Osteoblast (primary cell): ENCODE results near the gene CDYL2. TPM values are rescaled to one million over a fixed set of nuclear protein-coding genes. Genes with fewer than 3 reads are reported as not detected.

Source experiments
- DNase-seq: peaks from one replicate; pipeline ENCODE4 v3.0.0; 2011; ENCODE audit warnings: low spot score, mixed read lengths; ENCODE audit not compliant: insufficient read length; ENCODE audit errors: missing footprints
- H2AFZ ChIP-seq: 2 replicates; pipeline ENCODE4 v1.6.0; 2011; ENCODE audit warnings: mild to moderate bottlenecking, low read length
- H3K27ac ChIP-seq: 2 replicates; pipeline ENCODE4 v1.5.1; 2011; ENCODE audit warnings: mild to moderate bottlenecking, low read depth, low read length, moderate library complexity
- H3K27me3 ChIP-seq: 2 replicates; pipeline ENCODE4 v1.6.0; 2012; ENCODE audit warnings: mild to moderate bottlenecking, control low read depth, inconsistent platforms, low read length, moderate library complexity; ENCODE audit not compliant: insufficient read depth
- H3K36me3 ChIP-seq: 2 replicates; pipeline ENCODE4 v1.5.1; 2011; ENCODE audit warnings: mild to moderate bottlenecking, low read length, control low read depth, moderate library complexity; ENCODE audit not compliant: insufficient read depth
- H3K4me1 ChIP-seq: 2 replicates; pipeline ENCODE4 v1.5.1; 2011; ENCODE audit warnings: mild to moderate bottlenecking, low read length, control low read depth, moderate library complexity; ENCODE audit not compliant: insufficient read depth
- H3K4me2 ChIP-seq: 2 replicates; pipeline ENCODE4 v1.6.0; 2011; ENCODE audit warnings: mild to moderate bottlenecking, low read length; ENCODE audit not compliant: insufficient read depth
- H3K4me3 ChIP-seq: fragments of 200-600 bp; sonication (generic); 3 replicates; pipeline ENCODE4 v1.5.1; 2012; ENCODE audit warnings: mild to moderate bottlenecking, low read length, inconsistent platforms; ENCODE audit not compliant: insufficient read depth
- H3K79me2 ChIP-seq: 2 replicates; pipeline ENCODE4 v1.6.0; 2012; ENCODE audit warnings: mild to moderate bottlenecking, low read length, control low read depth, inconsistent platforms; ENCODE audit not compliant: insufficient read depth
- H3K9me3 ChIP-seq: 2 replicates; pipeline ENCODE4 v1.5.1; 2011; ENCODE audit warnings: low read depth, low read length, control low read depth
- H4K20me1 ChIP-seq: 2 replicates; pipeline ENCODE4 v1.6.0; 2012; ENCODE audit warnings: mild to moderate bottlenecking, low read length, control low read depth; ENCODE audit not compliant: insufficient read depth
- CTCF ChIP-seq: IDR thresholded peaks from 2 replicates; pipeline ENCODE4 v1.5.1; 2011; ENCODE audit warnings: mild to moderate bottlenecking, low read depth, low read length, moderate library complexity; ENCODE audit errors: extremely low read depth
- total RNA-seq: library from RNA; depleted of rRNA; stranded (reverse); fragments of >200 nt; gene quantifications from 2 replicates; pipeline ENCODE4 v1.2.3, GENCODE V29; 2012

CDYL2 gene
- total RNA-seq, 1 donor, result 8.3 TPM

GRCh38 chr16:80576343-80576912 lies 228.0 kb downstream of the CDYL2 start:
- H2AFZ ChIP-seq, result no peak overlapping the region
- H3K27me3 ChIP-seq, result peaks cover 16% of the 10 kb centered on the region
- no peak for DNase-seq
- H3K79me2 ChIP-seq, result no peaks in the 10 kb centered on the region
- H3K4me3 ChIP-seq, result no peak overlapping the region
- H3K4me1 ChIP-seq, result no peaks in the 10 kb centered on the region
- no peak overlapping the region for H3K27ac ChIP-seq
- no peak for TF ChIP-seq CTCF
- H4K20me1 ChIP-seq, result no peaks in the 10 kb centered on the region
- H3K4me2 ChIP-seq, result no peak overlapping the region
- H3K9me3 ChIP-seq, result no peaks in the 10 kb centered on the region
- no peaks in the 10 kb centered on the region for H3K36me3 ChIP-seq

- Histone ChIP-seq H3K79me2 (no peaks in the 10 kb centered on the region), H3K27ac (no peak overlapping the region), H3K4me3 (no peak overlapping the region), H3K9me3 (no peaks in the 10 kb centered on the region), H3K4me2 (no peak overlapping the region), H2AFZ (no peak overlapping the region), H3K4me1 (peaks cover 15% of the 10 kb centered on the region), H3K27me3 (peaks cover 16% of the 10 kb centered on the region), H3K36me3 (no peaks in the 10 kb centered on the region), H4K20me1 (no peaks in the 10 kb centered on the region)
- DNase-seq, result no peak
- no peak for TF ChIP-seq CTCF
These were observed 230.7 kb downstream of the CDYL2 start for GRCh38 chr16:80573700-80574120.

- Histone ChIP-seq H4K20me1 (no peaks in the 10 kb centered on the region), H3K36me3 (no peaks in the 10 kb centered on the region), H3K4me1 (peaks cover 15% of the 10 kb centered on the region), H3K27me3 (peaks cover 16% of the 10 kb centered on the region), H3K27ac (peak overlapping the region; percentile 62), H3K9me3 (no peaks in the 10 kb centered on the region), H3K79me2 (no peaks in the 10 kb centered on the region), H3K4me2 (peak overlapping the region; percentile 52), H2AFZ (no peak overlapping the region), H3K4me3 (no peak overlapping the region)
- no peak for DNase-seq
- TF ChIP-seq CTCF, result no peak
These were observed 234.3 kb downstream of the CDYL2 start for GRCh38 chr16:80570106-80570478.

GRCh38 chr16:80569440-80570105 lies 234.8 kb downstream of the CDYL2 start:
- peak; percentile 86 for DNase-seq
- Histone ChIP-seq H4K20me1 (no peaks in the 10 kb centered on the region), H3K4me1 (peaks cover 15% of the 10 kb centered on the region), H3K79me2 (no peaks in the 10 kb centered on the region), H3K36me3 (no peaks in the 10 kb centered on the region), H3K4me2 (peak overlapping the region; percentile 52), H3K27me3 (peaks cover 16% of the 10 kb centered on the region), H2AFZ (peak overlapping the region; percentile 74), H3K9me3 (no peaks in the 10 kb centered on the region), H3K4me3 (no peak overlapping the region), H3K27ac (peak overlapping the region; percentile 62)
- no peak for TF ChIP-seq CTCF
